ENCODE results near the gene RDX.
A peak's percentile ranks its signal among the peaks of the same experiment; 100 is the strongest.

DNA sequence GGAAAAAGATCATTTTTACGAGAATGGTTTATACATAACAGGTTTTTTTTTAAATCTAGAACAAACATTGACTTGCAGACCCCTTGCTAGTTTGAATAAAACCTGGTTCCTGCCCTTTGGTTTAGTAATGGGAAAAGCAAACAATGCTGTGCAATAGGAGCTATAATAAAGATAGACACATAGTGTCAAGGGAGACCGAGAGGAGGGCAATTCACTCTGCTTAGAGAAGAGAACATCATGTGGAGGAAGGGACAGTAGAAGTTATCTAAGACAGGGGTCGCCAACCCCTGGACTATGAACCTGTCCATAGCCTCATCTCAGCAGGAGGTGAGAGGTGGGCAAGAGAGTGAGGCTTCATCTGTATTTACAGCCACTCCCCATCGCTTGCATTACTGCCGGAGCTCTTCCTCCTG lies 7.0 kb upstream of the RDX start:
- TF ChIP-seq ZNF3 (CRISPR knock-in tag; IDR thresholded peaks at IDR 0.05) (no peak), HDAC6 (IDR thresholded peaks at IDR 0.05; ENCODE audit: low read depth, low read length) (no peak), SALL1 (CRISPR knock-in tag; IDR thresholded peaks at IDR 0.05) (peak; percentile 30; the same call in 1 of the 2 replicates), POLR2AphosphoS5 (IDR thresholded peaks at IDR 0.05; ENCODE audit: low read depth, low read length) (no peak), AFF4 (CRISPR knock-in tag; IDR thresholded peaks at IDR 0.05) (no peak), ELF4 (CRISPR knock-in tag; IDR thresholded peaks at IDR 0.05; ENCODE audit: borderline replicate concordance) (no peak), PATZ1 (CRISPR knock-in tag; IDR thresholded peaks at IDR 0.05) (no peak), JUNB (CRISPR knock-in tag; IDR thresholded peaks at IDR 0.05; ENCODE audit: borderline replicate concordance) (no peak), MEF2D (CRISPR knock-in tag; IDR thresholded peaks at IDR 0.05) (no peak), ZNF253 (CRISPR knock-in tag; IDR thresholded peaks at IDR 0.05; ENCODE audit: borderline replicate concordance) (no peak), BRCA1 (CRISPR knock-in tag; IDR thresholded peaks at IDR 0.05) (no peak), ELF1 (CRISPR knock-in tag; IDR thresholded peaks at IDR 0.05) (no peak)
- TF ChIP-seq, protein P1, sequence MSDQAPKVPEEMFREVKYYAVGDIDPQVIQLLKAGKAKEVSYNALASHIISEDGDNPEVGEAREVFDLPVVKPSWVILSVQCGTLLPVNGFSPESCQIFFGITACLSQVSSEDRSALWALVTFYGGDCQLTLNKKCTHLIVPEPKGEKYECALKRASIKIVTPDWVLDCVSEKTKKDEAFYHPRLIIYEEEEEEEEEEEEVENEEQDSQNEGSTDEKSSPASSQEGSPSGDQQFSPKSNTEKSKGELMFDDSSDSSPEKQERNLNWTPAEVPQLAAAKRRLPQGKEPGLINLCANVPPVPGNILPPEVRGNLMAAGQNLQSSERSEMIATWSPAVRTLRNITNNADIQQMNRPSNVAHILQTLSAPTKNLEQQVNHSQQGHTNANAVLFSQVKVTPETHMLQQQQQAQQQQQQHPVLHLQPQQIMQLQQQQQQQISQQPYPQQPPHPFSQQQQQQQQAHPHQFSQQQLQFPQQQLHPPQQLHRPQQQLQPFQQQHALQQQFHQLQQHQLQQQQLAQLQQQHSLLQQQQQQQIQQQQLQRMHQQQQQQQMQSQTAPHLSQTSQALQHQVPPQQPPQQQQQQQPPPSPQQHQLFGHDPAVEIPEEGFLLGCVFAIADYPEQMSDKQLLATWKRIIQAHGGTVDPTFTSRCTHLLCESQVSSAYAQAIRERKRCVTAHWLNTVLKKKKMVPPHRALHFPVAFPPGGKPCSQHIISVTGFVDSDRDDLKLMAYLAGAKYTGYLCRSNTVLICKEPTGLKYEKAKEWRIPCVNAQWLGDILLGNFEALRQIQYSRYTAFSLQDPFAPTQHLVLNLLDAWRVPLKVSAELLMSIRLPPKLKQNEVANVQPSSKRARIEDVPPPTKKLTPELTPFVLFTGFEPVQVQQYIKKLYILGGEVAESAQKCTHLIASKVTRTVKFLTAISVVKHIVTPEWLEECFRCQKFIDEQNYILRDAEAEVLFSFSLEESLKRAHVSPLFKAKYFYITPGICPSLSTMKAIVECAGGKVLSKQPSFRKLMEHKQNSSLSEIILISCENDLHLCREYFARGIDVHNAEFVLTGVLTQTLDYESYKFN (CRISPR knock-in tag; conservative IDR thresholded peaks at IDR 0.05) = peak; percentile 36; the same call in 1 of the 2 replicates

Data from HepG2 (cell line).